GM12872 (cell line): ENCODE measurements around the gene PRKCA.

Experiments used
- TF ChIP-seq, protein P1 (sequence below): IDR thresholded peaks from 3 replicates; pipeline ENCODE4 v1.5.1; 2011; ENCODE audit warnings: low read depth, mild to moderate bottlenecking, low read length, moderate library complexity; ENCODE audit not compliant: insufficient read depth

The PRKCA gene

DNA sequence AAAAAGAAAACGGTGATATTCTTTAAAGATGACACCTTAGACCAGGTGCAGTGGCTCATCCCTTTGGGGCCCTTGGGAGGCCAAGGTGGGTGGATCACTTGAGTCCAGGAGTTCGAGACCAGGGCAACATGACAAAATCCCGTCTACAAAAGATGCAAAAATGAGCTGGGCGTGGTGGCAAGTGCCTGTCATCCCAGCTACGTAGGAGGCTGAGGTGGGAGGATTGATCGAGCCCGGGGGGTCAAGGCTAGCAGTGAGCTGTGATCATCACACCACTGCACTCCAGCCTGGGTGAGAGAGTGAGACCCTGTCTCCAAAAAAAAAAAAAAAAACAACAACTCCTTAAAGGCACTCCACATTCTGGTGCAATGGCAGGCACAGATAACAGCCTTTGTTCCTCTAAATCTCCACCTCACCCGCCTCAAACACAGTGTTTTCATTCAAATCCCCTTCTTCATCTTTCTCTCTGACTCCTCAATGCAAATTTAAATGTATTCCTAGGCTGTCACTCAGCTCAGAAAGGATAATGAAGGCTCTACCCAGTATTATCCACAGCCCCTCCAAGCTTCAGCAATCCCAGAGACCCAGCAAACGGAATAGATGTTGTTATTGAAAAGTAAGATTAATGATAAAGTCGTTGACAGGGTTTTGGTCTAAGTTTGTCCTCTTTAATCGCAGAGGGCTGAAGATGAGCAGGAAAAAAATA, 476.3 kb downstream of the PRKCA start:
- TF ChIP-seq, protein P1, sequence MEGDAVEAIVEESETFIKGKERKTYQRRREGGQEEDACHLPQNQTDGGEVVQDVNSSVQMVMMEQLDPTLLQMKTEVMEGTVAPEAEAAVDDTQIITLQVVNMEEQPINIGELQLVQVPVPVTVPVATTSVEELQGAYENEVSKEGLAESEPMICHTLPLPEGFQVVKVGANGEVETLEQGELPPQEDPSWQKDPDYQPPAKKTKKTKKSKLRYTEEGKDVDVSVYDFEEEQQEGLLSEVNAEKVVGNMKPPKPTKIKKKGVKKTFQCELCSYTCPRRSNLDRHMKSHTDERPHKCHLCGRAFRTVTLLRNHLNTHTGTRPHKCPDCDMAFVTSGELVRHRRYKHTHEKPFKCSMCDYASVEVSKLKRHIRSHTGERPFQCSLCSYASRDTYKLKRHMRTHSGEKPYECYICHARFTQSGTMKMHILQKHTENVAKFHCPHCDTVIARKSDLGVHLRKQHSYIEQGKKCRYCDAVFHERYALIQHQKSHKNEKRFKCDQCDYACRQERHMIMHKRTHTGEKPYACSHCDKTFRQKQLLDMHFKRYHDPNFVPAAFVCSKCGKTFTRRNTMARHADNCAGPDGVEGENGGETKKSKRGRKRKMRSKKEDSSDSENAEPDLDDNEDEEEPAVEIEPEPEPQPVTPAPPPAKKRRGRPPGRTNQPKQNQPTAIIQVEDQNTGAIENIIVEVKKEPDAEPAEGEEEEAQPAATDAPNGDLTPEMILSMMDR = no peak

DNA sequence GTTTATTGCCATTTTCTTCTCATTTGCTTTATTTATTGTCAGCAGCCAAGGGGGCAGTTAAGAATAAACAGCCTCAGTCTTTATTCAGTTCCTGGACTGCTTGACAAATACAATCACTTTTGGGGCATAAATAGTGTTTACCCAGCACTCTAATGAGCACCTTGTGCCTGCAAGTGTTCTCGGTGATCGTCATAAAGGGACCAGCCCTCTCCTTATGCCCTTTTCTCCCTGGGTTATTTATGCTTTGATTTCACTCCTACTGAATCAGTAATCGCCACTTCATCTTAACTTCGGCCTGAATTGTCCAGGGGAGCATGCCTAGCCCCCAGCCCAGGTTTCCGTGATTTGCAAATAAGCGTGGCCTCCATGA, 476.8 kb downstream of the PRKCA start:
- TF ChIP-seq, protein P1 = no peak

DNA sequence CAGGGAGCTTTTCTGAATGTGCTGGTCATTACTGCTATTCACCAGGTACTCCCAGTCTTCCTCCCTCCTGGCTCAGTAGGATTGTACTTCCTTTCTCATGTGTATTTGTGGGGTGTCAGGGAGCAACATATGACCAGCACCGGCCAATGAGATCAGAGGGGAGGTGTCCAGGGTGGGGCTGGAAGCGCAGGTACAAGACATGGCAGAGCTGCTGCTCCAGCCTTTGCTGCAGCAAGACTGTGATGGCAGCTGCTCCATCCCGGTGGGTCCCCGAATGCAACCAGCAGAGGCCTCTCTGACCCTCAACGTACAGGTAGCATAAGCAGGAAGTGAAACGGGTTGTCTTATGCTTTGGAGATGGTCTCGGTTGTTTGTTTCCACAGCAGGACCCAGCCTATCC, 478.7 kb downstream of the PRKCA start:
- TF ChIP-seq, protein P1 = no peak

DNA sequence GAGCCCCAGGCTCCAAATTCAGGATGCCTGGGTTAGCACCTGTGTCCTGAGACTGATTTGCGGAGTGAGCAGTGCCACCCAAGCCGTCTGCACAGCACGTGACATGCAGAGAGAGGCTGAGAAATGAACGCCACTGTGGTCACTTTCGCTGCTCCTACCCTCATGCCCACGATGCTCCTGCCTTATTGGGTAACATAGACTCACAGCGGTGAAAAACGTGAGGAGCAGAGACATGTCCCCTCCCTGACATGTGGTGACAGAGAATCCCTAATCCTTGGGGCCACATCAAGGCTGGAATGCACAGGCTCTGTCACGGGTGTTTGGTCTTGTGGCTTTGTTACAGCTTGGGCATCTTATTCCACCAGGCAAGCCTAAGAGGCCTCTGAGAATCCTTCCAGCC, 480.4 kb downstream of the PRKCA start:
- TF ChIP-seq, protein P1 = no peak

- TF ChIP-seq, protein P1 = no peak
These were observed 481.4 kb downstream of the PRKCA start for GRCh38 chr17:66783656-66784381.

GRCh38 chr17:66784621-66785364, 482.4 kb downstream of the PRKCA start:
- TF ChIP-seq, protein P1 = no peak

GRCh38 chr17:66786107-66786506, 483.7 kb downstream of the PRKCA start:
- TF ChIP-seq, protein P1 = no peak
